GM21529 (cell line): ENCODE results near the gene FTCDNL1.

Source experiments
- ATAC-seq: cut with Tn5 transposase; IDR thresholded peaks from one replicate; pipeline ENCODE4 v1.9.1; 2021; ENCODE audit not compliant: unreplicated experiment

FTCDNL1 gene

GRCh38 chr2:199744260-199744659 lies 106.7 kb downstream of the FTCDNL1 start:
- ATAC-seq = no peak

- ATAC-seq = no peak
These were observed 107.4 kb downstream of the FTCDNL1 start for GRCh38 chr2:199743415-199744120.

GRCh38 chr2:199742884-199743283 lies 108.1 kb downstream of the FTCDNL1 start:
- no peak for ATAC-seq

GRCh38 chr2:199740111-199740428 lies 110.9 kb downstream of the FTCDNL1 start:
- peak; percentile 10 for ATAC-seq

- ATAC-seq = peak; percentile 63
These were observed 111.4 kb downstream of the FTCDNL1 start for GRCh38 chr2:199739413-199740110.

- no peak for ATAC-seq
These were observed 112.1 kb downstream of the FTCDNL1 start for GRCh38 chr2:199738727-199739412.

GRCh38 chr2:199734651-199735050 lies 116.3 kb downstream of the FTCDNL1 start:
- no peak for ATAC-seq

- ATAC-seq = no peak
These were observed 117.0 kb downstream of the FTCDNL1 start for GRCh38 chr2:199734011-199734410.

GRCh38 chr2:199727801-199728200 lies 123.2 kb downstream of the FTCDNL1 start:
- no peak for ATAC-seq

GRCh38 chr2:199727306-199727705 lies 123.7 kb downstream of the FTCDNL1 start:
- no peak for ATAC-seq

GRCh38 chr2:199718074-199718473 lies 132.9 kb downstream of the FTCDNL1 start:
- ATAC-seq = no peak

- no peak for ATAC-seq
These were observed 133.4 kb downstream of the FTCDNL1 start for GRCh38 chr2:199717587-199717907.

GRCh38 chr2:199716807-199717586 lies 134.0 kb downstream of the FTCDNL1 start:
- ATAC-seq = no peak

- ATAC-seq = no peak
These were observed 137.2 kb downstream of the FTCDNL1 start for GRCh38 chr2:199713746-199714145.

- ATAC-seq = no peak
These were observed 140.4 kb downstream of the FTCDNL1 start for GRCh38 chr2:199710551-199710950.
